GM12878 (cell line): Measurements from ENCODE around the gene TAB2.

Experiments
- POLR2A ChIP-seq: IDR thresholded peaks from 2 replicates; pipeline ENCODE4 v1.6.1; 2011; ENCODE audit warnings: low read depth, mild to moderate bottlenecking, low read length
- RAD51 ChIP-seq: fragments of 450-650 bp; IDR thresholded peaks from 2 replicates; pipeline ENCODE4 v1.6.1; 2016; ENCODE audit warnings: moderate library complexity, mild to moderate bottlenecking, inconsistent platforms

DNA sequence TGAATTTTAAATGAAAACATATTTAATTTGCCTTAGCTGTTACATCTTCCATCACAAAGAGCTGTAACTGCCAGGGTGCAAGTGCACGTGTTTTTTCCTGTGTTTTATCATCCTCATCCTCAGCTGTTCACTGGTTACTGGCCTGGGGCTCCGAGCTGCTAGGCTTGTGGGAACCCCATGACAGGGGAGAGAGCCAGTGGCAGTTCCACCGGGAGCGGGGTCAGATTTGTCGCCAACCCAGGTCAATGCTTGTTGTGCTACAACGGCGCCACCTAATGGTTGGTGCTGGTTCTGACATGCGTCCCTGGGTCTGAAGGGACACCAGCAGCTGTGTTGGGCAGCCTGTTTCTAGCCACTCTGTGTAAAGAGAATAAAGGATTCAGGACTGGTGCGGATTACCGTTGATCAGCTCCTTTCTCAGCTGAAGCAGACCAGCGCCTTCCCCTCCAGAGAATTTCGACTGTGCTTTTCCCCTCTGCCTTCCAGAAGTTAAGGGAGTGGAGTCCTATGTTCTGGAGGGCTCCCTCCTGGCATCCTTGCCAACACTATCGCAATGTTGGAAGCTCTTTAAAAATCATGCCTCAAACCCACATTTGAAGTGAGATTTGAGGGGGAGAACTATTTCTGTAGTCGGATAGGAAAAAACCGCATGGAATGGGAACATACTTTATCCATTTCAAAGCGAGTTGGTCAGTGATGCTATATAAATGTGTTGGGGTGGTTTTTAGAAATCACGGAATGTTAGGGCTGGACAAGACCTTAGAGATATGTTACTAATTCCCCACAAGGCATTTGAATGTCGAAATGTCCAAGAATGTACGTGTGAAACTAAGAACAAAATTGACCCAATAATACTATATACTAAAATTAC, 114.6 kb downstream of the TAB2 start:
- no peak for TF ChIP-seq RAD51
- TF ChIP-seq POLR2A: no peak
